GM12874 (cell line): ENCODE results near the gene LCOR.

Experiments
- TF ChIP-seq, protein P1 (sequence below): IDR thresholded peaks from 2 replicates; pipeline ENCODE4 v1.5.1; 2011; ENCODE audit warnings: low read depth, mild to moderate bottlenecking, control low read depth, low read length, moderate library complexity; ENCODE audit not compliant: insufficient read depth

Gene LCOR

DNA sequence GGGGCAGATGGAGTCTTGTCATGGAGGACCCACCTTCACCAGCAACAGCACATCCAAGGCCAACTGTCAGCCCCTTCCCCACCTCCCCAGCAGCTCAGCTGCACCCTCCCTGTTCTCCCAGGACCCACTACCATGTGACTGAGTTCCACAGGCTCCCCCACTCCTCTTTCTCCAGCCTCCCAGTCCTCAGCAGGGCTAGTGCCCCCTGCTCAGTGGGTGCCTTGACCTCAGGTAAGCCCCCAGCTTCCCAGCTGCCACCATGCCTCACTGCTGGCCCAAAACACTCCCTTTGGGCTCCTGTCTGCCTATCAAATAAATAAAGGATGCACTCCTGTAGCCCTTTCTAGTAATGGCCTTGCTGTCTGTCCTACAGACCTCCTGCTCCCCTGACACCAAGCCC, 179.3 kb downstream of the LCOR start:
- TF ChIP-seq, protein P1, sequence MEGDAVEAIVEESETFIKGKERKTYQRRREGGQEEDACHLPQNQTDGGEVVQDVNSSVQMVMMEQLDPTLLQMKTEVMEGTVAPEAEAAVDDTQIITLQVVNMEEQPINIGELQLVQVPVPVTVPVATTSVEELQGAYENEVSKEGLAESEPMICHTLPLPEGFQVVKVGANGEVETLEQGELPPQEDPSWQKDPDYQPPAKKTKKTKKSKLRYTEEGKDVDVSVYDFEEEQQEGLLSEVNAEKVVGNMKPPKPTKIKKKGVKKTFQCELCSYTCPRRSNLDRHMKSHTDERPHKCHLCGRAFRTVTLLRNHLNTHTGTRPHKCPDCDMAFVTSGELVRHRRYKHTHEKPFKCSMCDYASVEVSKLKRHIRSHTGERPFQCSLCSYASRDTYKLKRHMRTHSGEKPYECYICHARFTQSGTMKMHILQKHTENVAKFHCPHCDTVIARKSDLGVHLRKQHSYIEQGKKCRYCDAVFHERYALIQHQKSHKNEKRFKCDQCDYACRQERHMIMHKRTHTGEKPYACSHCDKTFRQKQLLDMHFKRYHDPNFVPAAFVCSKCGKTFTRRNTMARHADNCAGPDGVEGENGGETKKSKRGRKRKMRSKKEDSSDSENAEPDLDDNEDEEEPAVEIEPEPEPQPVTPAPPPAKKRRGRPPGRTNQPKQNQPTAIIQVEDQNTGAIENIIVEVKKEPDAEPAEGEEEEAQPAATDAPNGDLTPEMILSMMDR, result no peak

DNA sequence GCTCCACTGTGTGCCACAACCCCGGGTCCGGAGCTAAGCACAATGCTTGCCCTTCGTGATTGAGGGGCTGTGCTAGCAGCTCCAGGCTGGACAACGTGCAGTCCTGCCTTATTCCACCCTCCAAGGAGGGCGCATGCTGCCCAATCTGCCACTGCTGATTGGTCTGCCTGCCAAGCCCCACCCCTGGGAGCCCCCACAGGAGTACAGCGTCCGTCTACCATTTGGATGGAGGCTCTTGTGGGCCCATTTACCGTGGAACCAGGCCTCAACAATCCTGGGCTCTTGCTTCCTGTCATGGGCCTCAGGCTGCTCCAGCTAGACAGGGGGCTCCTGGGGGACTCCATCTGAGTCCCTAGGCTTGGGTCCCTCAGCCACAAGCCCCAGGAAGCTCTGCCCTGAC, 180.4 kb downstream of the LCOR start:
- TF ChIP-seq, protein P1, result no peak

DNA sequence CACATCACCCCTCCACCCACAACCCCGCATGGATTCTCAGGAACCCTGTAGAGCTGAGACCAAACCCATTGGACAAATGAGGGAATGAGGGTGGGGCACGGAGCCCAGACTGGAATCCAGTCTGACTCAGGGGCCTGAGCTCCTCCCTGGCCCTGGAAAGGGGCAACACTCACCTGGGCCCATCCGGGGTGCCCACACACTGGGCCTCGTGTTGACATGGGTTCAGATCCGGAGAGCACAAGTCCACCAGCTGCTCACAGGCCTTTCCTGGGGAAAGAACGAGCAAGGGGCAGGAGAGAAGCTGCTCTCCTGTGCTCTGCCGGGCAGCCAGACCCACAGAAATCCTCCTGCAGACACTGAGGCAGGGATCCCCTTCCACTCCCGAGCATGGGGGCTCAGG, 181.5 kb downstream of the LCOR start:
- TF ChIP-seq, protein P1, result no peak

DNA sequence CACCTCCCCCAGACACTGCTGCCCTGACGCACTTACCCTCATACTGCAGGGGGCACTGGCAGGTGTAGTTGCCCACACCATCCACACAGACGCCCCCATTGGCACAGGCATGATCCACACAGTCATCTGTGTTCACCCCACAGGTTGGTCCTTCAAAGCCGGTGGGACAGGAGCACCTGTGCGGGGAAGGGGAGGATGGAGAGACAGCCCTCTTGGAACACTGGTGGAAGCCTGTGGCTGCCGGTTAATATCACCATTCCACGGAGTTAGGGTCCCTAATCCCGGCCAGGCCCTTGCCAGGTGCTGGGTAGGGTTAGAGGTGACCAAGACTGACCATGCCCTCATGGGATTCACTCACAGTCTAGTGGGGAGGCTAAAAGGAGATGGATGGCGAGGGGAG, 181.9 kb downstream of the LCOR start:
- TF ChIP-seq, protein P1, result no peak

DNA sequence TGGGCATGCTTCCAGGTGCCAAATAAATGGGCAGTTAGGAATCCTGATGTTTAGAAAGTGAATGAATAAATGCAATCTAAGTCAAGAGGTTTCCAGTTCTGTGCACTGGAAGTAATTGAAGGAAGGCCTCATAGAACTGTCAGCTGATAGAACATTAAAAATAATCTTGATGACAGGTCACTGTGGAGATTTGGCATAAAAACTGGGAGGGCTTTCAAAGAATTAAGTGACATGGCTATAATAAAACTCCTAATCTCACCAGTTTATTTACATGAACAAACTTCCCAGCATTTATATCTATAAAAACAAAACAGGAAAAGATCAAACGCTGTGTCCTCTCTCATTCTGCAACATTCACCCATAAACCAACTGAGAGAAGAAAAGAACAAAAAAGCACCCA, 183.1 kb downstream of the LCOR start:
- TF ChIP-seq, protein P1, result no peak

DNA sequence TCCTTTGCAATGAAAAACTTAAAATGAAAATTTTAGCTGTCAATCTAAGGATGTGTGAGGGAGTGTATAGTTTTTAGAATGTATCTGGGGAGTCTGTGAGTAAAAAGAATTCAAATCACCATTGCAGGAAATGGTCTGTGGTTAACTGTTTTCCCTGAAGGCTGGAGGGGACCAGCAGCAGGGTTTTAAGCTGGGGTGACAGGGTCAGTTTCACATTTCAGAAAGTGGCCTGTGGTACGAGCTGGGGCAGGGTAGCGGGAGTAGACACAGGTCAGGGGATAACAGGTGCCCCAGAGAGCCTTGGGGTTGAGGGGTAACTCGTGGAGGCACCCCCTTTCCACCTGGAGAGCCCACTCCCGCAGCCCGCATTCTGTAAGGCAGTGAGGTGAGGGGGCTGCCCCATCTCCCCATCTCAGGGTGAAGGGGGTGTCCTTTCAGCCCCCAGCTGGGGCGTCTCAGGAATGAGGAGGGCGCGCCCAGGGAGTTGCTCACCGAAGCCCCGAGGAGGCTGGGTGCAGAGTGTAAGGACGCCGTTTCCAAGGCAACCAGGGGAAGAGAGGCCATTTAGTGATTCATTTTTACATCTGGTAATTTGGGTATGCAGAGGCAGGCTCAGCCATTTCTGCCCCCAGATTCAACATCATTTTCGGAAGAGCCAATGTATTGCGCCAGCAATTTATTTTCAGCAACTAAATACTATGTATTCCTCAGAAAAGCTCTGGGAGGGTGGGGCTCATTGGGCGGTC, 184.8 kb downstream of the LCOR start:
- TF ChIP-seq, protein P1, result no peak

DNA sequence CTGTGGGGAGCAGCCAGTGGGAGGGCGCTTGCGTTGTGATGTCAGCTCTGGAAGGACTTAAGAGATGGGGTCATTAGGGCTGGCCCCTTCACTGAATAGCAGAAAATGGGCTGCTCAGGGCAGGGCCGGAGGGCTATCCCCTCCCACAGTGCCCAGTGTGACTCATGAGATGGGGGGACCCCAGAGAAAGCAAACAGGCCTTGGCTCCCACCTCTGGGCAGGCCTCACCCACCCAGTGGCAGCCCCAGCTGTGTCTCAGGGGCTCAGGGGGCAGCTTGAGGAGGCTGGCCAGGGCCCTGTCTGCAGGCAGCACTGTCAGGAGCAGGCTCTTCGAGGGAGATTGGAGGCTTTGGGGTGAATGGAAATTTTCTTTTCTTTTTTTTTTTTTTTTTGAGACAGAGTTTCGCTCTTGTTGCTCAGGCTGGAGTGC, 185.4 kb downstream of the LCOR start:
- TF ChIP-seq, protein P1, result no peak
